HG03432 (cell line): ENCODE measurements around the gene ASCL2.
"Not testable (repeated sequence)": the region's sequence is repeated elsewhere in the genome, so short reads cannot be mapped to it uniquely, and the experiment has no call there.

Source experiments
- ATAC-seq: cut with Tn5 transposase; IDR thresholded peaks from one replicate; pipeline ENCODE4 v1.9.1; 2021; ENCODE audit warnings: mild to moderate bottlenecking, moderate library complexity; ENCODE audit not compliant: unreplicated experiment

The ASCL2 gene

GRCh38 chr11:2237457-2238238 is 32.7 kb downstream of the ASCL2 start:
- no peak for ATAC-seq

- ATAC-seq = not testable (repeated sequence)
These were observed 33.8 kb downstream of the ASCL2 start for GRCh38 chr11:2236381-2237134.

DNA sequence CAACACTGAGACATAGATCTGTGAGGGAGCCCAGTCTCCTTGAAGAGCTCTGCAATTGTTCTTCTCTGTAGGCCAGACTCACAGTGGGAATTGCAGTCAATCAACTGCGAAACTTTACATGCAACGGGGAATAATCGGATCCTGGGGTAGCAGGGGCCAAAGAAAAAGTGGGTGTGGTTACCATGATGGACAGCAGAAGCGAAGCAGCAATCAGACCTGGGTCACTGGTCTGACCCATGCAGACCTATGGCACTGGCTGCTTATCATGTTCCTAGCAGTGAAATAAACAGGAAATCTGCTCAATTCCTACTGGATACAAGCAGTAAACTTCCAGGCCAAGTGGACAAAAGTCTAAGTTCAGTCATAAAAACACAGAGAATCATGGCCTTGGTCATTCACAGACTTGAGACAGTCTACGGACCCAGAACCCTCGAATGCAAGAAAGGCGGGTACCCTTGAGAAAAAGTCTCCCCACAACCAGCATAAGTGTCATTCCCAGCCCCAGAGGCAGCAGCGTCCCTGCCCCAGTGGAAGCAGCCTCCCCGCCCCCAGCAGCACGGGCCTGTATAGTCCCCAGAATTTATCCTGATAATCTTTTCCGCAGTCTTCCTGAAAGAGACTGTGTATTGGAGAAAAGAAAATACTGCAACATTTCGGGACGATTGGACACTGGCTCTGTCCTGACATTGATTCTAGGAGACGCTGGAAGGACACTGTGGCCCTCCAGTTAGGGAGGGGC is 34.6 kb downstream of the ASCL2 start:
- ATAC-seq = no peak

GRCh38 chr11:2234963-2235362 is 35.4 kb downstream of the ASCL2 start:
- no peak for ATAC-seq

- no peak for ATAC-seq
These were observed 36.5 kb downstream of the ASCL2 start for GRCh38 chr11:2233693-2234455.

- ATAC-seq = no peak
These were observed 40.6 kb downstream of the ASCL2 start for GRCh38 chr11:2229713-2230297.

DNA sequence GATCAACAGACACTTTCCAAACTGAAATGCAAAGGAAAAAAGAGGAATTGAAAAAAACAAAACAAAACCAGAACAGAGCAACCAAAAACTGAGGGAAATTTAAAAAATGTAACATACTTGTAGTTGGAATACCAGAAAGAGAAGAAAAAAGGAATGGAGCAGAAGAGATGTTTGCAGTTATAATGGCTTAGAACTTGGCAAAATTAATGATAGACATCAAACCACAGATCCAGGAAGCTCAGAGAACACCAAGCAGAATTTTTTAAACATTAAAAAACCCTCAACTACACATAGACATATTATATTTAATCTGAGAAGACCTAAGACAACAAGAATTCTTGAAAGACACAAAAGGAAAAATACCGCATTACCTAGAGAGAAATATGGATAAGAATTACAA is 46.1 kb downstream of the ASCL2 start:
- ATAC-seq = no peak

- ATAC-seq = no peak
These were observed 47.1 kb downstream of the ASCL2 start for GRCh38 chr11:2223153-2223794.

DNA sequence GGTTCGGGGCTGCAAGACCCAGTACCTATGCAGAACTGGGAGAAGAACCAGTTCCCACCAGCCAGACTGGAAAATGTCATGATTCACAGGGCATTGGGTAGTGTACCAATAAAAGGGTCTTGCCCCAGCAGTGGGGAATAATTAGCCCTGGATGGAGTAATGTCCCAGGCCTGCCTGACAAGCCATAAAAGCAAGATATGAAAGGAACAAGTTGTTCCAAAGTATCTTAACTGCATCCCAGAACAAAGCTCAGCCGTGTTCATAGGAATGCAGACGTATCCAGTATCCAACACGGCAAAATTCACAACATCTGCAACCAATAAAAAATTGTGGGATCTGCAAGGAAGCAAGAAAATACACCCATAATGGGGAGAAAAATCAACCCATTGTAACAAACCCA is 47.9 kb downstream of the ASCL2 start:
- no peak for ATAC-seq

GRCh38 chr11:2221591-2221990 is 48.8 kb downstream of the ASCL2 start:
- no peak for ATAC-seq

DNA sequence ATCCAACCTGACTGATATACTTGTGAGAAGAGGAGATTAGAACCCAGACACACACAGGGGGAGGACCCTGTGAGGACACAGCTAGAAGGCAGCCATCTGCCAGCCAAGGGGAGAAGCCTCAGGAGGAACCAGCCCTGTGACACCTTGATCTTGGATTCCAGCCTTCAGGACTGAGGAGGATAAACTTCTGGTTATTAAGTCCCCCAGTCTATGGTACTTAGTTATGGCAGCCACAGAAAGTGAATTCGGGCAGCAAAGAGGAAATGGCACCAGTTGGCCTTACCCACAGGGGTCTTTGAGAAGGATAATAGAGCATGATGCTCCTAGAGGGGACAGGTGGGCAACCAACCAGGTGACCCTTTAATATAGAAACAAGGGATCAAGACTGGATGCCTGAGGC is 49.4 kb downstream of the ASCL2 start:
- no peak for ATAC-seq

GRCh38 chr11:2220173-2220771 is 50.1 kb downstream of the ASCL2 start:
- ATAC-seq = no peak

DNA sequence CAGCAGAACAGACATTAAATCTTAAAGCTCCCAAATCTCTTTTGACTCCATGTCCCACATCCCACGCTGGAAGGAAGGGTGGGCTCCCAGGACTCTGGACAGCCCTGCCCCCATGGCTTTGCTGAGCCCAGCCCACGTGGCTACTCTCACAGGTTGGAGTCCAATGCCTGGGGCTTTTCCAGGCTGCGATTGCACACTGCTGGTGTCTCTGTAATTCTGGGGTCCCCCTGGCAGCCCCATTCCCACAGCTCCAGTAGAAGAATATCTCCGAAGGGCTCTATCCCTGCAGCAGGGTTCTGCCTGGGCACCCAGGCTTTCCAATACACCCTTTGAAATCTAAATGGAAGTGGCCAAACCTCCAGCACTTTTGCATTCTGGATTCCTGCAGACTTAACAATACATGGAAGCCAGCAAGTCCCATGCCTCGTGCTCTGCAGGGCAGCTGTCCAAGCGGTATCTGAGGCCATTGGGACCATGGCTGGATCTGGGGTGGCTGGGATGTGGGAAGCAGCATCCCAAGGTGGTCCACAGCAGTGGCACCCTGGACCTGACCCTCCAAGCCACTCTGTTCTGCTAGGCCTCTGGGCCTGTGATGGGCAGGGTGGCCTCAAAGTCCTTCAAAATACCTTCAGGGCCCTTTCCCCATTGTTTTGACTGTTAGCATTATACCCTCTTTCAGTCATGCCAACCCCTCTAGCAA is 50.9 kb downstream of the ASCL2 start:
- no peak for ATAC-seq
